NT2/D1 (cell line): Measurements from ENCODE around the gene RGL2.

Experiments
- SUZ12 ChIP-seq: IDR thresholded peaks from 2 replicates; pipeline ENCODE4 v1.6.1; 2011; ENCODE audit not compliant: insufficient read length, insufficient read depth; ENCODE audit errors: extremely low read depth
- YY1 ChIP-seq: IDR thresholded peaks from 2 replicates; pipeline ENCODE4 v1.6.1; 2011; ENCODE audit not compliant: insufficient read length, insufficient read depth
- ZNF274 ChIP-seq: IDR thresholded peaks from 2 replicates; pipeline ENCODE4 v1.6.1; 2011; ENCODE audit warnings: mild to moderate bottlenecking, low read depth, low read length

GRCh38 chr6:33297956-33298772 lies 578 bp downstream of the RGL2 start:
- TF ChIP-seq SUZ12 (no peak), YY1 (no peak), ZNF274 (no peak)
